GM21825 (cell line): ENCODE measurements around the gene GCHFR.
A peak's percentile ranks its signal among the peaks of the same experiment; 100 is the strongest.

Experiments used
- ATAC-seq: cut with Tn5 transposase; IDR thresholded peaks from one replicate; pipeline ENCODE4 v1.9.1; 2021; ENCODE audit warnings: mild to moderate bottlenecking, moderate library complexity; ENCODE audit not compliant: unreplicated experiment

GCHFR gene

DNA sequence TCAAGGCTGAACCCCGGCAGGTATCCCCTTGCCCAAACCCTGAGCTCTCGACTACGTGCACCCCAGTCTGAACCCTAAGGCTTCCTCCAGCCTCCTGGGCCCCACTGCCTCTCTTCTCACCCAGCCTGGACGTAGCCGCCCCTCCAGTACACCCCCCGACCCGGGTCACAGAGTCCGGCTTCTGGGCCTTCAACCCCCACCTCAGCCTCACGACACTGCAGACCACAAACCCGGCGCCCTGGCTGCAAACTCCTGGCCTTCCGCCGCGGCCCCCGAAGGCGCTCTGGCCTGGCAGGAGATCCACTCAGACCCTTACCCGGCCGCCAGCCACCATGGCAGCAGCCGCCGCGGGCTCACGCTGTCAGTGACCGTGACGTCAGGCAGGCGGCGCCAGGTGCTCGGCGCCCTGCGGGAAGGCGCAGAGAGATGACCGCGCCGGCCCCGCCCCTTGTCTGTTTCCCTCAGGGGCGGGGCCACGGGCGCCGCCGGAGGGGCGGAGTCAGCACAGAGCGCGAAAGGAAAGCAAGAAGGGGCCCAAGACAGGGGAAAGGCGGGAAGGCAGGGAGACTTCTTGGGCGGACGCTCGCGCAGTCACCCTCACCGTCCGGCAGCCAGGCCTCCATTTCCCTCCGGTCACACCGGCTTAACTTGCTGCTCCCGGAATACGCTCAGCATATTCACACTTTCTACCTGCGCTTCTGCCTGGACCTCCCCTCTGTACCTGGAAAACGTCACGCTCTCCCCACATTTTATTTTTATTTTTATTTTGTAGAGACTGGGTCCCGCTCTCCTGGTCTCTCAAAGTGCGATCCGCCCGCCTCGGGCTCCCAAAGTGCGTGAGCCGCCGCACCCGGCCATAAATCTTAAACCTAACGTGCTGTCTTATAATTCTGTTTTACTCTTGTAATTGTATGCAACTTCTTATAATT, 8.7 kb upstream of the GCHFR start, which contains the start of gene RMDN3:
Gene RMDN3 (minus strand): TSS at position 372 of the 929 bp plus-strand sequence. CDS start 471 bp downstream, outside the sequence.
- peak; percentile 77 for ATAC-seq

- no peak for ATAC-seq
Measured at GRCh38 chr15:40755812-40756208, 8.1 kb upstream of the GCHFR start.

- no peak for ATAC-seq
Measured at GRCh38 chr15:40756938-40757337, 6.9 kb upstream of the GCHFR start.

DNA sequence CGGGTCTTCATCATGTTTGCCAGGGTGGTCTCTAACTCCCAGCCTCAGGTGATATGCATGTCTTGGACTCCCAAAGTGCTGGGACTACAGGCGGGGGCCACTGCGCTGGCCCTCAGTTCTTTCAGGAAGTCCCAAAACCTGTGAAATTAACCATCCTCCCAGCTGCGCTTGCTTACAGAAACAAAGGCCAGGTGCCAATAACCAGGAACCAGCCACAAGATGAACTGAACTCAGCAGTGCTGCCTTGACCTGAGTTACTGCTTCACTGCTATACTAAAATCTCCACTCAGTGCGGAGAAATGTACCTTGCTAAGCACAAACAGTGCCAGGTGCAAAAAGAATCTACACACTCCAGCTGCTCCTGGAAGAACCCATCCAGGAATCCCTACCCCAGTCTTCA, 3.9 kb upstream of the GCHFR start:
- no peak for ATAC-seq

DNA sequence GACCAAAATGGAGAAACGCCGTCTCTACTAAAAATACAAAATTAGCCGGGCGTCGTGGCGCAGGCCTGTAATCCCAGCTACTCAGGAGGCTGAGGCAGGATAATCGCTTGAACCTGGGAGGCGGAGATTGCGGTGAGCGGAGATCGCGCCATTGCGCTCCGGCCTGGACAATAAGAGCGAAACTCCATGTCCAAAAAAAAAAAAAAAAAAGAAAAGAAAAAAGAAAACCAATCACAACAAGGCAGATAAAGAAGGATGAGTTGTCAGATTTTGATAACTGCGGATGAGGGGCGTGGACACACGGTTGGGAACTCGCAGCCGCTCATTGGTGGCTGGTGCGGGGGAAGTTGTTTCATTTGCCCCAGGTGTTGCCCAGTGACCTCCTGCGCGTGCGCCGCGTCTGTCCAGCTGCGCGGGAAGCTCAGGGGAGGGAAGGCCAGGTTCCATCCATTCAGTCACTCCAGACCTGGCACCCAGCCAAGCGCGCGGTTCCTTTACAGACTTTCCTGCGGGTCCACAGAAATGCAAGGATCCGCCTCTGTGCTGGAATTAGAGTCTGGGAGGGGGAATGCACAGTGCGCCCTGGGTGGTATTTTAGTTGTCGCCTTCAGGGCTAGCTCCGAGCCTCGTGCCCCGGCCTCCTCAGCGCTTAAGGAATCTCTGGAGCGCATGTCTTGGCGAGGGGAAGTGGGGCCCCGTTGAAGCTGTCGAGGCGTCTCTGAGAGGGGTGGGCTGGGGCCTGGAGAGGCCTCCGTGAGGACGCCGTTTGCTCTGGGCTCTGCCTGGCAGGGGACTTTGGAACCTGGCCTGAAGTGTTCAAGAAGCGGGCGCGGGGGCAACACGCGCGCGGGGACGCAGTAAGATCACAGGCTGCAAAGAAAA, 708 bp upstream of the GCHFR start:
- no peak for ATAC-seq

GRCh38 chr15:40764629-40765103, 798 bp downstream of the GCHFR start:
- no peak for ATAC-seq

DNA sequence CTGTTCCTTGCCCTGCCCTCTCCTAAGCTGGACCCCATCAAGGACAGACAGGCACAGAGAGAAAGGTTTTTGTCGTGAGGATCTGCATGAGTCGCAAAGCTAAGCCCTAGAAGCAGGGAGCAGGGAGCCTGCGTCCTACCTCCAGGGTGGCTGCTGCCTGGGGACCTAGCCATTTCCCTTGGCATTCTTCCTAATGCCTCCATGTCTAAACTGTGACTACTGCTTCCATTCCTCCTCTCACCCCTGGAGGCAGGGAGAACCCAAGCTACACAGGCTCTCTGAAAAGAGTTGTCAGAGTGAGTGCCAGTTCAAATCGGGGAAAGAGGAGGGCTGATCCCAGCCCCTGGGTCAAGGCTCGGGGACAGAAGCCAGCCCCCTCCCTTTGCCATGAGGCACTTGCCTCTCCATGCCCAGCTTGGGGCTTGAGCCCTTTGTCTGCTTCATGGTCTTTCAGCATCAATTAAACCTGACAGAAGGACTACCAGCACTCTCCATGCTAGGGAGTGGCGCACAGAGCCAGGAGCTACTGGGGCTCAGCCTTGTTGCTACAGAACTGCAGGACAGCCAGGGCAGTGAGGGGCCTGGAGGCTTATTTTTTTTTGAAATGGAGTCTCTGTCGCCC, 2.4 kb downstream of the GCHFR start:
- ATAC-seq, result no peak

DNA sequence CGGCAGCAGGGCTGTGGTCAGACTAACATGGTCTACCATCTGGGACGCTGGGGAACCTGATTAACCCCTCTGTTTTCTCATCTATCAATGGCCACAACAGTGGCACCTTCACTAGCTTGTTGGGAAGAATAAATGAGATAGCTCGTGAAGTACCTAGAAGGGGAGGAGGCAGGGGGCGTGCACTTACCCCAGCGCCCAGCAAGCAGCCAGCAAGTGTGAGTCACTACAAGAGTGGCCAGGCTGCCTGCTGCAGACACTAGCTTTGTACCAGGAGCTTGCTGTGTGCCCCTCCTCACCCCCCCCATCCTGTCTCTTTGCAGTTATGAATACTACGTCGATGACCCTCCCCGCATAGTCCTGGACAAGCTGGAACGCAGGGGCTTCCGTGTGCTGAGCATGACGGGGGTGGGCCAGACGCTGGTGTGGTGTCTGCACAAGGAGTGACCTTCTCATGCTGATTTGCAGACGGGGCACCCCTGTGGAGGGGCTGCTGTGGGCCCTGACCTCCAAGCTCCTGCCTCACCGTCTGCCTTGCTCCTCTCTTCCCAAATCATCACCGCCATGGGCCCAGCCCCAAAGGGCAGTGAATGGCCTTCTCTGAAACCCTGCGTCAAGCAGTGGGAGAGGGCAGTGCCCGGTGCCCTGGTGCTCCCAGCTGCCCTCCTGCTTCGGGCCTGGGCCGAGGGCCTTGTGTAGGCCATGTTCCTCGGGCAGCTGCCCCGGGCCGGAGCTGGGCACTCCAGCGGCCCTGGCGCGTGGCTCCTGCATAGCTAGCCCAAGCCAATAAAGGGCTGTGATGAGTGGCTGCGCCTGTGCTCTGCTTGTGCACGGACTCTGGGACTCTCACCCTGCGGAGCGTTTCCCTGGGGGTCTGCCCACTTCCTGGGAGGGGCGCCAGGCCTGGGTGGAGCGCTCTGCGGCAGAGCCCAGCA, 3.3 kb downstream of the GCHFR start:
- no peak for ATAC-seq

- ATAC-seq, result no peak
Measured at GRCh38 chr15:40767838-40768500, 4.1 kb downstream of the GCHFR start.

- ATAC-seq, result no peak
Measured at GRCh38 chr15:40768521-40769273, 4.8 kb downstream of the GCHFR start.

DNA sequence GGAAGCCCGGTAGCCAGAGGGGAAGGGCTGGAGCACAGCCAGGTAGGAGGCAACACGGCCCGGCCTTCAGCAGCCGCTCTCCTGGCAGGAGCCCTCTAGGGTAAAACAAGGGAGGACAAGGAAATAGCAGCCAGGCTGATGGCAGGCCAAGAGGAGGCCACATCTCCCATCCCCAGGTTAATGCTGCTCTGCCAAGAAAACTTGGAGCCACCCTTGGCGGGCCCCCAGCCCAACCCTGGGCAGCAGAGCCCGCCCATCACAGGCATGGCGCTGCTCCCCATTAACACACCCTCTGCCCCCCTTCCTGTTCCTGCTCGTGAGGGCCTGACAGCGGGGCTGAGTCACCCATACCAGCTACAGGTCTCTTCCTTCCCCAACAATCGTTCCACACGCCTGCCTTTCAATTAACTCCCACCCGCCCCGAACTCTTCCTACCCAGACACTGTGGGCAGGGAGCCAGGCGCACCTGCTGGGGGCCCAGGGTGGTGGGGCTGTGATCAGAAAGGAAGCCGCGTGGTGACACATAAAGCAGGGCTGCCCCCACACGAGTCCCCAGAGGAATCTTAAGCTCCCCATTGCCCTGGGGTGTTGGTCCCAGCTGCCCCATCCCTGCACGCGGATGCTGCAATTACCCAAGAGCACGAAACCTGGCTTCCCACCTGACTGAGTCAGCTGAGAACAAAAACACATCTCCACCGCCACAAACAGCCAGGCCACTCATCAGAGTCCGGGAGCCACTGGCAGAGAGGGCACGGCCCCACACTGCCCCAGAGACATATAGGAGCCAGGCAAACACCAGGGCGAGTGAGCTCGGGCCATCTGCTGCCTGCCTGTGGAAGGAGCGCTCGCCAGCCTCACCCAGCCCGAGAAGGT, 5.6 kb downstream of the GCHFR start, which contains the start of gene C15orf62:
Gene C15orf62 (plus strand): TSS at position 707 of the 873 bp plus-strand sequence. CDS start 516 bp downstream, outside the sequence.
- peak; percentile 38 for ATAC-seq

GRCh38 chr15:40770147-40770721, 6.4 kb downstream of the GCHFR start:
- peak; percentile 7 for ATAC-seq

- no peak for ATAC-seq
Measured at GRCh38 chr15:40771242-40771641, 7.4 kb downstream of the GCHFR start.

DNA sequence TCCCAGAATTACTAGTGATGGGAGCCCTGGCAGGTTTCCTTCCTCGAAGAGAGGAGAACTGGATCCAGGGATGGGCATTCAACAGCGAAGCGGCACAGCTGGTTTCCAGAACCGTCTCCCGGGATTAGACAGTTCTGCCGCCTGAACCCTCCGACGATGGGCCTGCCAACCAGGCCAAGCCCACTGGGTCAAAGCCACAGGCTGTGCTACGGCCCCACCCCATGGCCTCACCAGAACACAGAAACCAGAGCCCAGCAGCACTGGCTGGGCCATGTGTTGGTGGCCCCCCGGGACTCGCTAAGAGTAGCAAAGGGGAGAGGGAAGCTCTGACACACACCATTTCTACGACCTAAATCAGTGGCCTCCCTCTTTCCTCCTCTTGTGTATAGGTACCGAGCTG, 8.1 kb downstream of the GCHFR start:
- ATAC-seq, result no peak

- no peak for ATAC-seq
Measured at GRCh38 chr15:40773496-40773895, 9.6 kb downstream of the GCHFR start.

DNA sequence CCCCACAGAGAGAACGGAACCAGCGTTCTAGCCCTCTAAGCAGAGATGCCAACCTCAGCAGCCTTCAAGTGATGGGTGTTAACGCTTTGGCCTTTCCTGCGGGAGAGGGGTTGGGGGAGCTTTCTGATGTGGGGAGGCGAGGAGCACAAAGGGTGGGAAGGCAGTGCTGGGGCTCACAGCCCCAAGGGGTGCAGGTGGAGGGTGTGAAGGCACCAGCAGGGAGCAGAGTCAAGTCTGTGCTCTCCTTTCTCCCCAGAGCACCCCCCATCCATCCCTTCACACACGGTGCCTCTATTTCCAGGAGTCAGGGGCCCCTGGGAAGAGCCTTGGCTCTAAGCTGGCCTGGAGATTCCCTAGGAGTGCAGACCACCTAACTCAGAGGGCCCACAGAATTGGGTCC, 10.0 kb downstream of the GCHFR start:
- no peak for ATAC-seq

DNA sequence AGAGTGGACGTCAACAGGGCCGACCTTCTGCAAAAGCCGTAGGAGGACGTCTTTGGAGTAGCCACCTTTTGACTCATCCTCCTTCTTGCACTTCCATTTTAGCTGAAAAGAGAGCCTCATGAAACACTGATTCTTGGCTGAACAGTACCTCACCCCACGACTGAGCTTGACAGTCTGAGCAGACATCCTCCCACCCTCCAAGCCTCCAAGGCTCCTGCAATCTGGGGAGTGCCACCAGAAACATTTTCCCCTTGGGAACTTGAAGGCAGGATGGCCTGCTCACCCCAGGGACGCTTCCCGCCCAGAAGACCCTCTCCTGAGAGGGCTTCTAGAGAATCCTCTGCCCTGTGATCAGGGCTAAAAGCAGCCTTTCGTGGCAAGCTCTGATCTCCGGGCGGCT, 11.1 kb downstream of the GCHFR start:
- no peak for ATAC-seq
